NCI-H748 (cell line): ENCODE data around the gene WDHD1.
A peak's percentile ranks its signal among the peaks of the same experiment; 100 is the strongest.
"Not testable (repeated sequence)": the region's sequence is repeated elsewhere in the genome, so short reads cannot be mapped to it uniquely, and the experiment has no call there.

Source experiments
- DNase-seq: peaks from one replicate; lab custom pipeline; 2025; ENCODE audit not compliant: unreplicated experiment; lab: John Stamatoyannopoulos, UW

The WDHD1 gene

GRCh38 chr14:55026793-55027561 lies at the start of gene WDHD1, which contains the start of gene SOCS4:
WDHD1 (minus strand) TSS chr14:55027099; CDS start chr14:55026787, 312 bp downstream.
SOCS4 (plus strand) TSS chr14:55027236; CDS start chr14:55043042, 15,806 bp downstream.
- DNase-seq: peak; percentile 96

GRCh38 chr14:55075628-55076175 lies 48.8 kb upstream of the WDHD1 start:
- peak; percentile 23 for DNase-seq

GRCh38 chr14:55074662-55075061 lies 47.8 kb upstream of the WDHD1 start:
- DNase-seq: peak; percentile 6

- DNase-seq: no peak
These were observed 47.0 kb upstream of the WDHD1 start for GRCh38 chr14:55073856-55074255.

- no peak for DNase-seq
These were observed 45.2 kb upstream of the WDHD1 start for GRCh38 chr14:55071870-55072640.

- DNase-seq: no peak
These were observed 44.1 kb upstream of the WDHD1 start for GRCh38 chr14:55070981-55071411.

GRCh38 chr14:55066223-55066622 lies 39.3 kb upstream of the WDHD1 start:
- DNase-seq: no peak

GRCh38 chr14:55065411-55065810 lies 38.5 kb upstream of the WDHD1 start:
- no peak for DNase-seq

- not testable (repeated sequence) for DNase-seq
These were observed 38.0 kb upstream of the WDHD1 start for GRCh38 chr14:55064896-55065295.

GRCh38 chr14:55062517-55063351 lies 35.8 kb upstream of the WDHD1 start:
- no peak for DNase-seq

- no peak for DNase-seq
These were observed 32.4 kb upstream of the WDHD1 start for GRCh38 chr14:55059333-55059732.

GRCh38 chr14:55057919-55058318 lies 31.0 kb upstream of the WDHD1 start:
- DNase-seq: no peak

GRCh38 chr14:55054098-55054497 lies 27.2 kb upstream of the WDHD1 start:
- no peak for DNase-seq

GRCh38 chr14:55053500-55053899 lies 26.6 kb upstream of the WDHD1 start:
- DNase-seq: no peak

- DNase-seq: no peak
These were observed 26.1 kb upstream of the WDHD1 start for GRCh38 chr14:55053018-55053417.

GRCh38 chr14:55052269-55052930 lies 25.5 kb upstream of the WDHD1 start:
- DNase-seq: peak; percentile 25

GRCh38 chr14:55051423-55052268 lies 24.7 kb upstream of the WDHD1 start, which contains the start of gene MAPK1IP1L:
MAPK1IP1L (plus strand) TSS chr14:55051647; CDS start chr14:55061684, 10,037 bp downstream.
- peak; percentile 91 for DNase-seq

- no peak for DNase-seq
These were observed 24.2 kb upstream of the WDHD1 start for GRCh38 chr14:55051165-55051422.

GRCh38 chr14:55048900-55049436 lies 22.1 kb upstream of the WDHD1 start:
- DNase-seq: no peak
